NCI-H2107 (cell line): ENCODE results near the gene CCDC148.
A peak's percentile ranks its signal among the peaks of the same experiment; 100 is the strongest.
"Not testable (repeated sequence)": the region's sequence is repeated elsewhere in the genome, so short reads cannot be mapped to it uniquely, and the experiment has no call there.

ENCODE experiments used
- DNase-seq: peaks from one replicate; lab custom pipeline; 2025; lab: John Stamatoyannopoulos, UW

Gene CCDC148

GRCh38 chr2:158291544-158292180, 164.9 kb downstream of the CCDC148 start:
- no peak for DNase-seq

GRCh38 chr2:158290225-158290624, 166.3 kb downstream of the CCDC148 start:
- DNase-seq = no peak

GRCh38 chr2:158276619-158277471, 179.7 kb downstream of the CCDC148 start:
- no peak for DNase-seq

- no peak for DNase-seq
Observed at GRCh38 chr2:158273791-158274190, 182.8 kb downstream of the CCDC148 start.

- DNase-seq = no peak
Observed at GRCh38 chr2:158270536-158270935, 186.0 kb downstream of the CCDC148 start.

GRCh38 chr2:158269143-158269542, 187.4 kb downstream of the CCDC148 start:
- DNase-seq = peak; percentile 49

GRCh38 chr2:158266111-158266510, 190.4 kb downstream of the CCDC148 start:
- no peak for DNase-seq

- DNase-seq = no peak
Observed at GRCh38 chr2:158255257-158255656, 201.3 kb downstream of the CCDC148 start.

- DNase-seq = no peak
Observed at GRCh38 chr2:158253170-158253569, 203.4 kb downstream of the CCDC148 start.

- no peak for DNase-seq
Observed at GRCh38 chr2:158251356-158251755, 205.2 kb downstream of the CCDC148 start.

- DNase-seq = no peak
Observed at GRCh38 chr2:158243392-158243791, 213.2 kb downstream of the CCDC148 start.

GRCh38 chr2:158242280-158242679, 214.3 kb downstream of the CCDC148 start:
- no peak for DNase-seq

GRCh38 chr2:158240975-158241374, 215.6 kb downstream of the CCDC148 start:
- no peak for DNase-seq

GRCh38 chr2:158239271-158239670, 217.3 kb downstream of the CCDC148 start:
- no peak for DNase-seq

GRCh38 chr2:158234497-158234896, 222.1 kb downstream of the CCDC148 start:
- no peak for DNase-seq

GRCh38 chr2:158232476-158232875, 224.1 kb downstream of the CCDC148 start:
- DNase-seq = no peak

- DNase-seq = no peak
Observed at GRCh38 chr2:158228943-158229508, 227.5 kb downstream of the CCDC148 start.

- not testable (repeated sequence) for DNase-seq
Observed at GRCh38 chr2:158223066-158223465, 233.5 kb downstream of the CCDC148 start.

- no peak for DNase-seq
Observed at GRCh38 chr2:158221063-158222020, 235.2 kb downstream of the CCDC148 start.

GRCh38 chr2:158217593-158217992, 239.0 kb downstream of the CCDC148 start:
- DNase-seq = no peak

- no peak for DNase-seq
Observed at GRCh38 chr2:158214431-158214830, 242.1 kb downstream of the CCDC148 start.

- DNase-seq = no peak
Observed at GRCh38 chr2:158213773-158214172, 242.8 kb downstream of the CCDC148 start.
